B cell (primary cell): Measurements from ENCODE around the gene RPS10. TPM values are rescaled to one million over a fixed set of nuclear protein-coding genes. Genes with fewer than 3 reads are reported as not detected.
A peak's percentile ranks its signal among the peaks of the same experiment; 100 is the strongest.

Experiments
- ATAC-seq: fragments of 200-7000 bp; cut with Tn5 transposase; one replicate; pipeline ENCODE4 v1.10.0; 2021; ENCODE audit warnings: low read depth, mild to moderate bottlenecking, moderate number of reproducible peaks, moderate library complexity
- CTCF ChIA-PET: fragments of 350-600 bp; sonication (Branson Sonifier 250); formaldehyde crosslinking; loops from one replicate; lab custom pipeline; 2021; ENCODE audit warnings: antibody characterized with exemption, inconsistent platforms; lab: Charles Lee
- POLR2A ChIA-PET: fragments of 350-600 bp; sonication (Branson Sonifier 250); formaldehyde crosslinking; loops from one replicate; lab custom pipeline; 2021; ENCODE audit warnings: antibody characterized with exemption; lab: Charles Lee
- DNase-seq: peaks from one replicate; pipeline ENCODE4 v3.0.0; 2013
- H2AFZ ChIP-seq: 2 replicates; pipeline ENCODE4 v1.6.1; 2012; ENCODE audit warnings: mild to moderate bottlenecking, low read depth, low read length; ENCODE audit not compliant: insufficient read depth, poor library complexity, severe bottlenecking
- H3K27ac ChIP-seq, 2 donors: 1 replicate in 1 of 2; 2 replicates in 1 of 2; pipeline ENCODE4 v1.5.1; 2012 to 2013; ENCODE audit warnings: low read length in 2 of 2, mild to moderate bottlenecking in 2 of 2, moderate library complexity in 1 of 2
- H3K27me3 ChIP-seq, 4 experiments: fragments of 200-600 bp in 1 of 4; sonication (generic) in 1 of 4; replicated peaks in 1 of 4; 1 replicate in 2 of 4; 2 replicates in 2 of 4; pipeline versions ENCODE4 v1.6.1 to v1.7.0; 2013 to 2016; ENCODE audit warnings: low read length in 3 of 4, mild to moderate bottlenecking in 2 of 4, mixed read lengths in 1 of 4, moderate library complexity in 1 of 4; ENCODE audit not compliant: insufficient read depth in 4 of 4, control insufficient read depth in 3 of 4; ENCODE audit errors: control extremely low read depth in 1 of 4
- H3K36me3 ChIP-seq, 2 experiments: replicated peaks in 1 of 2; 1 replicate in 1 of 2; 2 replicates in 1 of 2; pipeline versions ENCODE4 v1.6.1 to v1.7.1; 2013; ENCODE audit warnings: low read length in 1 of 2; ENCODE audit not compliant: insufficient read depth in 2 of 2, control insufficient read depth in 1 of 2; ENCODE audit errors: control extremely low read depth in 1 of 2, extremely low read depth in 1 of 2
- H3K4me1 ChIP-seq, 2 donors: fragments of 200-600 bp in 1 of 2; sonication (generic) in 1 of 2; 1 replicate in 1 of 2; 2 replicates in 1 of 2; pipeline versions ENCODE4 v1.5.1 to v1.6.1; 2013 to 2017; ENCODE audit warnings: low read length in 2 of 2; ENCODE audit not compliant: control insufficient read depth in 2 of 2, insufficient read depth in 2 of 2
- H3K4me2 ChIP-seq: replicated peaks from 2 replicates; pipeline ENCODE3; 2012; ENCODE audit warnings: mild to moderate bottlenecking, low read depth, low read length; ENCODE audit not compliant: poor library complexity, severe bottlenecking
- H3K4me3 ChIP-seq, 5 experiments: fragments of 200-600 bp in 1 of 5; sonication (generic) in 1 of 5; 1 replicate in 3 of 5; 2 replicates in 2 of 5; pipeline versions ENCODE4 v1.5.1 to v1.7.0; 2011 to 2016; ENCODE audit warnings: low read length in 4 of 5, mild to moderate bottlenecking in 4 of 5, low read depth in 2 of 5, control low read depth in 1 of 5, moderate library complexity in 1 of 5; ENCODE audit not compliant: insufficient read depth in 1 of 5; ENCODE audit errors: control extremely low read depth in 1 of 5, extremely low read depth in 1 of 5
- H3K79me2 ChIP-seq: fragments of 200-600 bp; sonication (generic); one replicate; pipeline ENCODE4 v1.6.0; 2016; ENCODE audit warnings: low read length; ENCODE audit not compliant: control insufficient read depth, insufficient read depth
- H3K9ac ChIP-seq: fragments of 200-600 bp; sonication (generic); 2 replicates; pipeline ENCODE4 v1.6.1; 2017; ENCODE audit warnings: mild to moderate bottlenecking, low read length, moderate library complexity
- H3K9me3 ChIP-seq, 3 donors: one replicate each; pipeline versions ENCODE4 v1.6.1 to v1.7.1; 2013; ENCODE audit warnings: low read length in 2 of 3; ENCODE audit not compliant: control insufficient read depth in 2 of 3, insufficient read depth in 1 of 3; ENCODE audit errors: control extremely low read depth in 1 of 3
- H4K20me1 ChIP-seq: 2 replicates; pipeline ENCODE4 v1.6.0; 2012; ENCODE audit warnings: mild to moderate bottlenecking, low read length; ENCODE audit not compliant: insufficient read depth, control insufficient read depth, poor library complexity, severe bottlenecking
- H3K27ac Mint-ChIP-seq: one replicate; pipeline ENCODE4 v1.8.0; 2021; ENCODE audit warnings: mixed read lengths
- H3K27me3 Mint-ChIP-seq: one replicate; pipeline ENCODE4 v1.8.0; 2021; ENCODE audit warnings: mixed read lengths
- H3K4me1 Mint-ChIP-seq: one replicate; pipeline ENCODE4 v1.8.0; 2021; ENCODE audit warnings: mixed read lengths
- H3K4me3 Mint-ChIP-seq: one replicate; pipeline ENCODE4 v1.8.0; 2021; ENCODE audit warnings: mixed read lengths
- H3K9me3 Mint-ChIP-seq: one replicate; pipeline ENCODE4 v1.8.0; 2022; ENCODE audit warnings: mixed read lengths; ENCODE audit not compliant: insufficient read depth
- EZH2 ChIP-seq: IDR thresholded peaks from 2 replicates; pipeline ENCODE4 v1.6.1; 2012; ENCODE audit warnings: borderline replicate concordance, low read depth, mild to moderate bottlenecking, moderate library complexity, low read length; ENCODE audit not compliant: insufficient read depth, poor library complexity, severe bottlenecking
- WGBS: methylation state at CpG from one replicate; pipeline ENCODE4 v1.1.5; 2013; ENCODE audit warnings: missing lambda C conversion rate; ENCODE audit not compliant: insufficient coverage; 5-methylcytosine and 5-hydroxymethylcytosine counted together
- intact Hi-C: fragments of 100-400 bp; cut with micrococcal nuclease; formaldehyde crosslinking; loops from one replicate; pipeline ENCODE4 v1.10.0; 2022
- polyA plus RNA-seq: library from polyadenylated mRNA; depleted of rRNA; stranded (reverse); fragments of >200 nt; gene quantifications from 2 replicates; pipeline ENCODE4 v1.2.3, GENCODE V29; 2012
- total RNA-seq, 2 donors: library from RNA; stranded (reverse); fragments of 120-200 nt in 1 of 2; gene quantifications; 1 replicate in 1 of 2; 2 replicates in 1 of 2; pipeline versions ENCODE4 v1.2.3 to v1.2.4, GENCODE V29; 2013 to 2022
- TF ChIP-seq, protein P1 (sequence below): fragments of 200-600 bp; IDR thresholded peaks from one replicate; pipeline ENCODE4 v1.8.0; 2022; ENCODE audit warnings: antibody characterized with exemption, mild to moderate bottlenecking

Gene RPS10
- total and polyA plus RNA-seq, 2 donors (not counting 1 experiment from before 2014, with no cell fraction given): 2,707 to 6,226 TPM

DNA sequence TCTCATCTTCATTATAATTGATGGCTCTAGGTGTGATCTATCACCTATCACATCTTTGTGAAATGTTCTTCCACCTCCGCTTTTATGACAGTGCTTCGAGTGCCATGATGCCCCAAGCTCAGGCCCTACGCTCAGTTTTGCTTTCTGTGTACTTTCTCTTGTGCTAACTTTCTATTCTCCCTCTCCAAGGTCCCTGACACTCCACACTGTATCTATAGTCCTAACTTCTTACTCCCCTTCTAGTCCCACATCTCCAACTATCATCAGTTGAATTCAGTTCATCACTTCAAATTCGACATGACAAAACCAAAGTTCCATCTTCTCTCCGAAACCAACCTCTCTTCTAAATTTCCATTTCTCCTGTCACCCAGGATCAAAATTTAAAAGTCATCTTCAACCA lies 50.0 kb downstream of the RPS10 start:
- no peak overlapping the region for H3K4me3 Mint-ChIP-seq
- 98% methylated on average over 5 of the region's 5 CpGs for WGBS
- intact Hi-C loops: loop anchor here (5.0 kb wide), 1 partner anchor 44 kb away; no protein-coding TSS in a partner anchor
- no peak overlapping the region for H3K27ac Mint-ChIP-seq
- peak overlapping the region in 1 of 2 donors; percentile 60 for H3K27ac ChIP-seq
- CTCF ChIA-PET: no interaction called here
- DNase-seq (no peak), ATAC-seq (no peak)
- H3K9me3 ChIP-seq: no peaks in the 10 kb centered on the region
- H3K36me3 ChIP-seq: peaks cover 0 to 6% of the 10 kb centered on the region in 2 experiments
- H3K27me3 Mint-ChIP-seq: no peaks in the 10 kb centered on the region
- H3K4me1 Mint-ChIP-seq: peaks cover 22% of the 10 kb centered on the region
- POLR2A ChIA-PET: no interaction called here
- no peak overlapping the region for H2AFZ ChIP-seq
- H3K79me2 ChIP-seq: peaks cover 92% of the 10 kb centered on the region
- H3K4me3 ChIP-seq: no peak overlapping the region
- H3K27me3 ChIP-seq: no peaks in the 10 kb centered on the region
- H3K4me2 ChIP-seq: no peak overlapping the region
- peaks cover 12 to 14% of the 10 kb centered on the region in 2 donors for H3K4me1 ChIP-seq
- H4K20me1 ChIP-seq: peaks cover 49% of the 10 kb centered on the region
- H3K9me3 Mint-ChIP-seq: no peaks in the 10 kb centered on the region
- no peak overlapping the region for H3K9ac ChIP-seq
- TF ChIP-seq, protein P1, sequence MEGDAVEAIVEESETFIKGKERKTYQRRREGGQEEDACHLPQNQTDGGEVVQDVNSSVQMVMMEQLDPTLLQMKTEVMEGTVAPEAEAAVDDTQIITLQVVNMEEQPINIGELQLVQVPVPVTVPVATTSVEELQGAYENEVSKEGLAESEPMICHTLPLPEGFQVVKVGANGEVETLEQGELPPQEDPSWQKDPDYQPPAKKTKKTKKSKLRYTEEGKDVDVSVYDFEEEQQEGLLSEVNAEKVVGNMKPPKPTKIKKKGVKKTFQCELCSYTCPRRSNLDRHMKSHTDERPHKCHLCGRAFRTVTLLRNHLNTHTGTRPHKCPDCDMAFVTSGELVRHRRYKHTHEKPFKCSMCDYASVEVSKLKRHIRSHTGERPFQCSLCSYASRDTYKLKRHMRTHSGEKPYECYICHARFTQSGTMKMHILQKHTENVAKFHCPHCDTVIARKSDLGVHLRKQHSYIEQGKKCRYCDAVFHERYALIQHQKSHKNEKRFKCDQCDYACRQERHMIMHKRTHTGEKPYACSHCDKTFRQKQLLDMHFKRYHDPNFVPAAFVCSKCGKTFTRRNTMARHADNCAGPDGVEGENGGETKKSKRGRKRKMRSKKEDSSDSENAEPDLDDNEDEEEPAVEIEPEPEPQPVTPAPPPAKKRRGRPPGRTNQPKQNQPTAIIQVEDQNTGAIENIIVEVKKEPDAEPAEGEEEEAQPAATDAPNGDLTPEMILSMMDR: no peak
- TF ChIP-seq EZH2: no peak

DNA sequence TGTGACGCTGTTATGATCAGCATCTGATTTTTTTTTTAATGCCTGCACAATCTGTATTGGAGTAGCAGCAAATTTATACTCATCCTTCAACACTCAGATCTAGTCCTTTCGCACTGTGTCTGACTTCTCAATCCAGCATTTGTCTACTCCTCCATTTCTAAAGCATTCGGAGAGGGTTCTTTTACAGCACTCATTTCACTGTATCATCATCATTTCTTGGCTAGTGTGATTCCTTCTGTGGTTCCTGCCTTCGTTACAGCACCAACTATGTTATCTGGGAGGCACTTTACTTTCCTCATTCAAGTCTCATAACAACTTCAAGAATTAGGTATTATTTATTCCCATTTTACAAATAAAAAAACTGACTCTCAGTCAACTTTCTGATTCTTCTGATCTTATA lies 51.4 kb downstream of the RPS10 start:
- H3K4me3 Mint-ChIP-seq: no peak overlapping the region

More for the DNA sequence above, 51.4 kb downstream of the RPS10 start:
- no peak overlapping the region for H3K4me3 ChIP-seq
- no peak overlapping the region for H3K27ac Mint-ChIP-seq
- H4K20me1 ChIP-seq: peaks cover 57% of the 10 kb centered on the region
- H3K27me3 ChIP-seq: no peaks in the 10 kb centered on the region
- TF ChIP-seq, protein P1: no peak
- no peak for TF ChIP-seq EZH2
- intact Hi-C loops: no loop called here
- H3K9me3 Mint-ChIP-seq: no peaks in the 10 kb centered on the region
- ChIA-PET POLR2A (interaction anchor here (0.7 kb wide), 1 partner anchor 415 kb away, joined by 5 read pairs; no protein-coding TSS in a partner anchor), CTCF (interaction anchor here (0.7 to 1.0 kb wide), 2 partner anchors 13 to 162 kb away, joined by 4 to 5 read pairs; no protein-coding TSS in a partner anchor)
- H2AFZ ChIP-seq: no peak overlapping the region
- H3K9ac ChIP-seq: no peak overlapping the region
- DNase-seq (no peak), ATAC-seq (peak; percentile 14)
- peak overlapping the region; percentile 34 to 80 for H3K27ac ChIP-seq
- H3K9me3 ChIP-seq: no peaks in the 10 kb centered on the region
- H3K4me1 ChIP-seq: peaks cover 12 to 14% of the 10 kb centered on the region in 2 donors
- H3K27me3 Mint-ChIP-seq: no peaks in the 10 kb centered on the region
- H3K4me1 Mint-ChIP-seq: peaks cover 22% of the 10 kb centered on the region
- 78% methylated on average over 3 of the region's 4 CpGs for WGBS
- peaks cover 0 to 3% of the 10 kb centered on the region in 2 experiments for H3K36me3 ChIP-seq
- H3K79me2 ChIP-seq: peaks cover 93% of the 10 kb centered on the region
- H3K4me2 ChIP-seq: peak overlapping the region; percentile 39
